HG03432 (cell line): ENCODE measurements around the gene SLC5A11.
"Not testable (repeated sequence)": the region's sequence is repeated elsewhere in the genome, so short reads cannot be mapped to it uniquely, and the experiment has no call there.

Experiments
- ATAC-seq: cut with Tn5 transposase; IDR thresholded peaks from one replicate; pipeline ENCODE4 v1.9.1; 2021; ENCODE audit warnings: mild to moderate bottlenecking, moderate library complexity; ENCODE audit not compliant: unreplicated experiment

Gene SLC5A11

GRCh38 chr16:24845726-24846547 is at the start of gene SLC5A11:
TSS of gene SLC5A11 (plus strand) at chr16:24845963. CDS start at chr16:24858644, 12,681 bp downstream.
- no peak for ATAC-seq

GRCh38 chr16:24800586-24800985 is 45.2 kb upstream of the SLC5A11 start:
- no peak for ATAC-seq

GRCh38 chr16:24801761-24802302 is 43.9 kb upstream of the SLC5A11 start:
- no peak for ATAC-seq

GRCh38 chr16:24805484-24805883 is 40.3 kb upstream of the SLC5A11 start:
- no peak for ATAC-seq

- ATAC-seq = no peak
Measured at GRCh38 chr16:24807301-24807700, 38.5 kb upstream of the SLC5A11 start.

GRCh38 chr16:24810951-24811843 is 34.6 kb upstream of the SLC5A11 start:
- ATAC-seq = no peak

- not testable (repeated sequence) for ATAC-seq
Measured at GRCh38 chr16:24812813-24813212, 33.0 kb upstream of the SLC5A11 start.

GRCh38 chr16:24815021-24815420 is 30.7 kb upstream of the SLC5A11 start:
- no peak for ATAC-seq

GRCh38 chr16:24816688-24817087 is 29.1 kb upstream of the SLC5A11 start:
- ATAC-seq = no peak

- ATAC-seq = no peak
Measured at GRCh38 chr16:24819462-24820040, 26.2 kb upstream of the SLC5A11 start.

GRCh38 chr16:24820522-24820921 is 25.2 kb upstream of the SLC5A11 start:
- ATAC-seq = no peak

GRCh38 chr16:24821129-24821528 is 24.6 kb upstream of the SLC5A11 start:
- ATAC-seq = no peak

GRCh38 chr16:24822542-24822941 is 23.2 kb upstream of the SLC5A11 start:
- ATAC-seq = no peak

GRCh38 chr16:24822974-24823373 is 22.8 kb upstream of the SLC5A11 start:
- no peak for ATAC-seq

GRCh38 chr16:24825696-24826095 is 20.1 kb upstream of the SLC5A11 start:
- no peak for ATAC-seq

- ATAC-seq = no peak
Measured at GRCh38 chr16:24826096-24826690, 19.6 kb upstream of the SLC5A11 start.

GRCh38 chr16:24826817-24827566 is 18.8 kb upstream of the SLC5A11 start:
- ATAC-seq = no peak

GRCh38 chr16:24829153-24829552 is 16.6 kb upstream of the SLC5A11 start:
- no peak for ATAC-seq

- ATAC-seq = no peak
Measured at GRCh38 chr16:24833352-24833751, 12.4 kb upstream of the SLC5A11 start.
